Cardiac atrium fibroblast (primary cell): ENCODE measurements around the gene ILDR2. TPM values are rescaled to one million over a fixed set of nuclear protein-coding genes. Genes with fewer than 3 reads are reported as not detected.

Experiments used
- total RNA-seq: library from RNA; depleted of rRNA; stranded (reverse); fragments of >200 nt; gene quantifications from 2 replicates; pipeline ENCODE4 v1.2.3, GENCODE V29; 2015

ILDR2 gene
- not detected in 2 replicates for total RNA-seq

GRCh38 chr1:166975361-166976129 is at the start of gene ILDR2:
TSS of gene ILDR2 (minus strand) at chr1:166975540. CDS start at chr1:166975268, 272 bp downstream.

DNA sequence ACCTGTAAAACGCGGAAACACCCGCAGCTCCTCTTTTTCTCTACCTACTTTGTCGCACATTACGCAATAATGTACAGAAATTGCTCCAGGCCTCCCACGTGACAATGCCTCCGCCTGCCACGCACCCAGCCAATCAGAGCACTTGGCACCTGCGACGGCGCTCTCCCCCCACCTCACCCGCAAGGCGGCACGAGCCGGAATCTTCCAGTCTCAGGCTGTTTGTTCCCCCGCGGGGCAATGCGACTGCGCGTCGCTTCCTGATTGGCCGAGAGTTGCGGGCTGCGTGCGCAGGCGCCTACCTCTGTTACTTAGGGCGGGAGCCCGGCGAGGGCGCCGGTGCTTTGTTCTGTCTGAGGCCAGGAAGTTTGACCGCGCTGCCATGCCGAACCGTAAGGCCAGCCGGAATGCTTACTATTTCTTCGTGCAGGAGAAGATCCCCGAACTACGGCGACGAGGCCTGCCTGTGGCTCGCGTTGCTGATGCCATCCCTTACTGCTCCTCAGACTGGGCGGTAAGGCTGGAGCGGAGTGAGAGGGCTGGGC is 13.7 kb upstream of the ILDR2 start, which contains the start of gene MAEL:
Gene MAEL (plus strand): TSS at position 307 of the 542 bp plus-strand sequence. CDS start 73 bp downstream, at position 380.

GRCh38 chr1:166875734-166876539 is 99.4 kb downstream of the ILDR2 start, which contains the start of gene TADA1:
TSS of gene TADA1 (minus strand) at chr1:166876264. CDS start at chr1:166876233, 31 bp downstream.

Other genes with a start within 250 kb of the ILDR2 start
- 12.1 and 15.1 TPM in 2 replicates for gene POGK, start 136.1 kb downstream of the ILDR2 start, total RNA-seq
- gene TADA1, start 99.3 kb downstream of the ILDR2 start, total RNA-seq, result 4.2 and 5.6 TPM in 2 replicates
- 0.18 TPM in 1 of 2 replicates, not detected in the other for gene MAEL, start 13.7 kb upstream of the ILDR2 start, total RNA-seq
- not detected in 2 replicates for gene GPA33, start 114.8 kb upstream of the ILDR2 start, total RNA-seq
- gene STYXL2, start 118.5 kb upstream of the ILDR2 start, total RNA-seq, result not detected in 2 replicates
- 1.4 and 2.9 TPM in 2 replicates for gene POU2F1, start 245.3 kb upstream of the ILDR2 start, total RNA-seq